ENCODE data around the gene NR3C2. TPM values are rescaled to one million over a fixed set of nuclear protein-coding genes. Genes with fewer than 3 reads are reported as not detected.

Gene NR3C2
- total and polyA plus RNA-seq, 7 donors: 0.70 to 17.9 (median 7.5) TPM

GRCh38 chr4:148415500-148415899, 26.7 kb downstream of the NR3C2 start:
- 83 to 92% (median 86%) methylated on average over 2 of the region's 2 CpGs for WGBS, 3 donors
- peak in 1 of 4 donors; percentile 57 for ATAC-seq
- intact Hi-C loops (cut with DNase I): loop anchor here in 1 of 2 donors (10.0 kb wide), 1 partner anchor 131 kb away; no protein-coding TSS in a partner anchor

GRCh38 chr4:148412460-148412994, 29.7 kb downstream of the NR3C2 start:
- TF ChIP-seq CTCF (IDR thresholded peaks at IDR 0.05): no peak
- H3K27ac ChIP-seq: no peak overlapping the region
- H3K4me3 ChIP-seq: no peak overlapping the region
- peaks cover 16% of the 10 kb centered on the region for H3K4me1 ChIP-seq
- no peaks in the 10 kb centered on the region for H3K27me3 ChIP-seq (ENCODE audit: insufficient read depth in 3 of 3, low read length in 2 of 3)
- DNase-seq: no peak
- intact Hi-C loops (cut with DNase I): loop anchor here in 1 of 2 donors (10.0 kb wide), 1 partner anchor 128 kb away; no protein-coding TSS in a partner anchor
- WGBS, 3 donors: 86 to 98% (median 86%) methylated on average over 2 of the region's 2 CpGs
- no peak for ATAC-seq
- no peaks in the 10 kb centered on the region for H3K36me3 ChIP-seq (ENCODE audit: insufficient read depth in 1 of 2, low read depth in 1 of 2)
- no peaks in the 10 kb centered on the region for H3K9me3 ChIP-seq

More at GRCh38 chr4:148415500-148415899, 26.7 kb downstream of the NR3C2 start:
- Histone ChIP-seq H3K4me1 (peaks cover 10% of the 10 kb centered on the region), H3K4me3 (no peak overlapping the region), H3K27me3 (ENCODE audit: insufficient read depth in 3 of 3, low read length in 2 of 3) (no peaks in the 10 kb centered on the region), H3K9me3 (no peaks in the 10 kb centered on the region), H3K36me3 (ENCODE audit: insufficient read depth in 1 of 2, low read depth in 1 of 2) (no peaks in the 10 kb centered on the region), H3K27ac (no peak overlapping the region)
- DNase-seq: no peak
- TF ChIP-seq CTCF (IDR thresholded peaks at IDR 0.05): no peak

GRCh38 chr4:148405161-148405893, 36.9 kb downstream of the NR3C2 start:
- no peak for ATAC-seq
- Histone ChIP-seq H3K36me3 (ENCODE audit: insufficient read depth in 1 of 2, low read depth in 1 of 2) (no peaks in the 10 kb centered on the region), H3K4me1 (peaks cover 20% of the 10 kb centered on the region), H3K4me3 (no peak overlapping the region), H3K9me3 (no peaks in the 10 kb centered on the region), H3K27ac (no peak overlapping the region), H3K27me3 (ENCODE audit: insufficient read depth in 3 of 3, low read length in 2 of 3) (no peaks in the 10 kb centered on the region)
- TF ChIP-seq CTCF (IDR thresholded peaks at IDR 0.05): no peak
- intact Hi-C loops (cut with DNase I): no loop called here
- WGBS, 3 donors: 82 to 92% (median 85%) methylated on average over 5 of the region's 5 CpGs
- DNase-seq: no peak

- Histone ChIP-seq H3K4me3 (no peak overlapping the region), H3K4me1 (peaks cover 26% of the 10 kb centered on the region), H3K27me3 (ENCODE audit: insufficient read depth in 3 of 3, low read length in 2 of 3) (no peaks in the 10 kb centered on the region), H3K27ac (no peak overlapping the region), H3K9me3 (no peaks in the 10 kb centered on the region), H3K36me3 (ENCODE audit: insufficient read depth in 1 of 2, low read depth in 1 of 2) (no peaks in the 10 kb centered on the region)
- no peak for TF ChIP-seq CTCF (IDR thresholded peaks at IDR 0.05)
- no peak for ATAC-seq
- intact Hi-C loops (cut with DNase I): no loop called here
- DNase-seq: no peak
Observed at GRCh38 chr4:148398988-148399387, 43.2 kb downstream of the NR3C2 start.
